Measurements from ENCODE around the gene KLC1.

Gene KLC1

DNA sequence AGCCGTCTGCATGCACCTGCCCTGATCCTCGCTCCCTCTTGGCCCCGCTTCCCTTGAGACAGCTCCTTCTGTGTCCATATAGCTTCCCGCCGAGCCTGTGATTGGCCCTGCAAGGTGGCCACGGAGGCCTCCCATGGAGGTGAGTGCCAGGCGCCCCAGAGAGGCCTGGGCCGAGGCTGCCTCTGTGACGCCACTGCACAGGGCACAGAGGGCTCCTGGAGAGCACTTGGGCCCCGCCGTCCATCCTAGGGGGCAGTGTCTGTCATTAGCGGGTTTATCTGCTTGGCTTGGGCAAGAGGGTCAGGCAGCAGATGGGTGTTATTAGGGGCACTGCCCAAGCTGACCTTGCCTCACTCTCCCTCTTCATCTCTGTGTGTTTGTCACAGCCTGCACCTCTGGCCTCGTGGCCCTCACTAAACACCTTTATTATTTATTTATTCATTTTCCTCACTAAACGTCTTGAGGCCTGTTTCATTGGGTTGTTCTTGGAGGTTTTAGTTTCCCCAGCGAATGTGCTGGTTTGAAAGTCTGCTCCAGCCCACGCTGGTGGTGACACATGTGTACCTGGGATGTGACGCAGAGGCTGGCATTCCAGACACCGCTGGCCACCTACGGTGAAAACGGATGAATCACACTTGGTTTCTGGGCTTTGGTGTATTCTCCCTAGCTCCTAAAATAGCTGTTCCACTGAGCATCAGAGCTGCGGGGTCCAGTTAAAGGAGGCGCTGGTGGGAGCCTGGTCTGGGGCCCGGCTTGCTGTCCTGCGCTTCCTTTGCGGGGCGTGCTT, 92.5 kb downstream of the KLC1 start:
- no peak for DNase-seq (ENCODE audit: low read depth)

DNA sequence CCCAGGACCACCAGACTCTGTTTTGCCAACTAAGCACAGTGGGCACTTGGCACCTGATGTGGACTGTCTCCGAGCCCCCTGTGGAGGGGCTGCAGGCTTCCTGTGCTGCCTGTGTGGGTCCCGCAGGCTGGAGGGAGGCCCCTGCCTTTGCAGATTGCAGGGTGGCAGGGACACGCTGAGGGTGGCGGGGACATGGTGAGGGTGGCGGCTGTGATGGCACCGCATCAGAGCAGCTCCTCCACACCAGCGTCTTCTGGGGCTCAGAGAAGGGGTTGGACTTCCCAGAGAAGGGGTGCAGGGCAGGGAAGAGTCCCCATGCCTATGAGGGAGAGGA, 94.7 kb downstream of the KLC1 start:
- no peak for DNase-seq (ENCODE audit: low read depth)

DNA sequence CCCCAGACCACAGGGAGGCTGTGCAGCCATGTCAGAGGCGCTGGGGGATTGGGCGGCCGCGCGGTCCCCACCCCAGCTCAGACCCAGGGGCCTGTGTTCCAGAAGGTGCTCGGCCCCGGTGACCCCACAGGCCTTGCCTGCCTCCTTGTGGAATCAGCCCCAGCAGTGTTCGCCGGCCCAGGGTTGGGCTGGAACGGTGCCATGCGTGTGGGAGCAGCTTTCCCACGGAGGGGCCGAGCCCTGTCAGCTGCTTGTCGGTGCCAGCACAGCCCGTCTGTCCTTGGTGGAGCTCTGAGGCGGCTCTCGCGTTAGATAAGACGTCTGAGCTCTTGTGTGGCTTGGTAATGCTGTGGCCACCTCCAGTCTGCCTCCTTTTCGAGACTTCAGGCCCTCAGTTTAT, 95.1 kb downstream of the KLC1 start:
- DNase-seq (ENCODE audit: low read depth) = no peak

DNA sequence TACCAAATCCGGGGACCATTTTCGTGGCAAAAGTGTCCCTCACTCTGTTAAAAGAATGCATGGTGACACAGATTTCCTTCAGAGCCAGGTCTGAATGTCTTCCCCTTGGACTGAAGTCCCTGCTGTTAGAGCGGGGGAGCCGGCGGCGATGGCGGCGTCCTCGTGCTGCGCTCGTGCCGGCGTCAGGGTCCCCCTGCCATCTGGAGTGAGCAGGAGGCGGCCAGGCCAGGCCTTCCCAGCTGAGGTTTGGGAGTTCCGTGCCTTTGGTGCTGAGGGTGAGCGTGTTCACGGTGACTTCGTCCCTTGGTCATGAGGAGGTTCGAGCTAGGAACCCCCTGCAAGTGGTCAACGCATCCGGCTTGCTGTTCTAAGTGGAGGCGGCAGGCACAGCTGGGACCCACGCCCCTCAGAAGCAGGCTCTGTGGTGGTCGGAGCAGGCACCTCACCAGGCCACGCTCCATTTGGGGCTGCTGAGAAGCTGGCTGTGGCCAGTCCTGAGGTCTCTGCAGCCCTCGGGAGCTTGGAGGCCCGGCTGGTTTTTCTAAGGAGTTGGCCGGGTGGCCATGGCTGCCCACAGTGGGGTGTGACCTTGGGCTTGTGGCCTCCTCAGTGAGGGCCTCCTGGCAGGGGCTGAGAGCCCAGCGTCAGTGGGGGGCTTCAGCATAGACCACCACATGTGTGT, 96.1 kb downstream of the KLC1 start:
- DNase-seq (ENCODE audit: low read depth) = no peak

DNA sequence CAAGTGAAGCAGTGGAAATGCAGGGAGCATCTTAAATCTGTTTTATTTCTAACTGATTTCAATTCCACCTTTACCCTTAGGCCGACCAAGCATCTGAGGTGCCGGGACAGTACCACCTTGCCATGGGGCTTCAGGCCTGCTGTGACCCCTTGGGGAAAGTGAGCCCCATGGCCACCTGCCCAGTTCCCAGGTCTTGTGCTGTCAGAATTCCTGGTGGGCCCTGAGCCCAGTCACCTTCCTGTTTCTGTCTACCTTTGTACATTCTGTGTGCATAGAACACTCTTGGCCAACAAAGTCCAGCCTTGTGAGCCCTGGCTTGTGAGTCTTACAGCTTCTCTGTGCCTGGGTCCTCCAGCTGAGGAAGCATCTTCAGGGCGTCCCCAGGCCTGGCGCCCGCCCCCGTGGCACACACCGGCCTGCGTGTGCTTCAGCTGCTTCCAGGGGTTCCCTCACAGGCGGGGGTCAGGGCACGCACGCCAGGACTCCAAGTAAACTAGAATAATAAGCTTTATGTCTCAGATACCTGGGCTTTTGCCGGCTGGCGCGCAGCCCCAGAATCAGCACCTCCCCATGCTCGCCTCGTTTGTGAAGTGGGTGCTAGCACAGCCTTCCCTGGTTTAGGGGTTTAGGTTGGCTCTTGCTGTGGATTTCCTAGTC, 96.9 kb downstream of the KLC1 start:
- DNase-seq (ENCODE audit: low read depth) = no peak

DNA sequence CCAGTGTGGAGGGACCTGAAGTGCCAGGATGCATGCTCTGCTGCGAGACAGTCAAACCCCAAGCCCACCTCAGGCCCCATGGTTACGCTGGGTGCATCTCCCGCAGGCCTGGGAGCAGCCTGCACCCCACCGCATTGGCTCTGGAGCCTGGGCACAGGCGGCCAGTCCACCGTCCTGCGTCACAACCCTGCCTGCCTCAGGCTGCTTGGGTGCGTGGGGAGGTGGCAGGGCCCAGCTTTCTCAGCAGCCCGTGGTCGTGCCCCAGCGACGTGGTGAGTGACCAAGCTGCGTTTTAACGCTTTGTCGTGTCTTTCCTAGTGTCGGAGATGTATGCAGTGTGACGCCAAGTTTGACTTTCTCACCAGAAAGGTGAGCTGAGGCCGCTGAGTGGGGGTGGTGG, 97.5 kb downstream of the KLC1 start:
- DNase-seq (ENCODE audit: low read depth) = no peak

- no peak for DNase-seq (ENCODE audit: low read depth)
Measured at GRCh38 chr14:103727313-103727980, 98.4 kb downstream of the KLC1 start.

DNA sequence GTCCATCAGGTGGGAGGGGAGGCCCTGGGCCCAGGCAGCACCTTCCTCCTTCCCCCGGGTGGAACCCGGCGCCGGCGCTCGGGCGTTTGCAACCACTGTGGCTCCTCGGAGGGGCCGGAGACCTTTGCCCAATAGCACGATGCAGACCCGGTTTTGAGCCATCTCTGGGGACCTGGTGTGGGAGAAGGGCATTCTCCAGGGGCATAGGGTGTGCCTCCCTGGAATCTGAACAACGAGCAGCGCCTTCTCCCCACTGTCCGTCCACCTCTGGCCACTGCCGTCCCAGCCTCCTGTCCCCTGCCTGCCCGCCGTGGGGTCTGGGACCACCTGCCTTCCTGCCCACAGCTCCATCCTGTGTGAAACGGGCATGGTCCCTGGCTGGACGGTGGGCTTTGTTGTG, 99.1 kb downstream of the KLC1 start:
- no peak for DNase-seq (ENCODE audit: low read depth)

DNA sequence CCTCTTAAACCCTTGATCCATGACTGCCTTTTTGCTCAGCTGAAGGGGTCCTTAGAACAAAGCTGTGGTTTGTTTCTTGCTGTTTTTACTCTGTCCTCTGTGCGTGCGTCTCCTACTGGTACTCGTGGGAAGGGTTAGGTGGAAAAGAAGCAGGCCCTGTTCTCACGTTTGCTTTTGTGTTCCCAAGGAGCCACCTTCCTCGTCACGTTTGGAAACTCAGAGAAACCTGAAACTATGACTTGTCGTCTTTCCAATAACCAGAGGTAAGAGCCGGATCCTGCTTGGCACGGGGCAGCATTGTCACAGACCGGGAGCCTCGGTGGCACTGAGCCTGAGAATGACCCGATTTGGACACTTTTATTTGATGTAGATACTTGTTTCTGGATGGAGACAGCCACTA, 99.7 kb downstream of the KLC1 start:
- DNase-seq (ENCODE audit: low read depth) = no peak

DNA sequence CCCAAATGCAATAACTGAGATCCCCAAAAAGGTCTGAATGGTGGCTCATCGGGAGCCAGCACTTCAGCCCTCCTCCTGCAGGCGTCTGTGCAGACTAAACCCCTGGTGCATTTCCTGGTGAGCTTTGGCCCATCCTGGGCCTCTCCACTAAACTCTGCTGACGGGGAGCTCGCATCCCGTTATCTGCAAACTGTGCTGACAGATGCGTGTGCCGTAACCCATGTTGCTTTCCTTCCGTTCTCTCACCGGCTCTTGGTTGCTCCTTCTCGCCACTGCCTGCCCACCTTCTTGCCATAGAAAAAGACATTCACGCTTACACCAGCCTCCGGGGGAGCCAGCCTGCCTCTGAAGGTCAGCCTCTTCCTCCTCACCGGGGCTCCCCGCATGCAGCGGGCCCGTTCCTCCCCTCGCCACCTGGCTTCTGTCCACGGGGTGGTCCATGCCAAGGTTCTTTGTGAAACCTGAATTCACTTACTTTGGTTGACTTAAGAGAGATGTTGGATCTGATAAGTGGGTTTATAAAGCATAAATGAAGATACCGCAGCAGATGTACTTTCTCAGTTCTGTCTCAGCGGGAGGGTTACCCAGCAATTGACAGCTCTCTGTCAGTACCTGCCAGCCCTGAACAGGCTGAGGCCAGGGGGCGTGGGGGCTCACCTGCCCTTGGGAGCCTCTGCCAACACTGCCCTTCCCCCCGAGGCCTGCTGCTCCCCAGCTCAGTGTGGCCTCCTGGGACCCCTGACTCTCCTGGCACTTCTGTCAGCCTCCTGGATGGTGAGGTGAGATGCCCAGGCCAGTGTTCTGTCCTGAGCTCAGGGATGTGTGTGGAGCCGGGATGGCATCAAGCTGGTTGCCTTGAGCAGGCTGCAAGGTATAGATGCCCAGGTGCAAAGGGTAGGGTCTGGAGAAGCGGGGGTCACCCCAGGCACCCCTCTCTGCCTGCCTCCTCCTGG, 100.8 kb downstream of the KLC1 start:
- no peak for DNase-seq (ENCODE audit: low read depth)

GRCh38 chr14:103730490-103731035, 101.6 kb downstream of the KLC1 start:
- no peak for DNase-seq (ENCODE audit: low read depth)

- no peak for DNase-seq (ENCODE audit: low read depth)
Measured at GRCh38 chr14:103731481-103731880, 102.5 kb downstream of the KLC1 start.

DNA sequence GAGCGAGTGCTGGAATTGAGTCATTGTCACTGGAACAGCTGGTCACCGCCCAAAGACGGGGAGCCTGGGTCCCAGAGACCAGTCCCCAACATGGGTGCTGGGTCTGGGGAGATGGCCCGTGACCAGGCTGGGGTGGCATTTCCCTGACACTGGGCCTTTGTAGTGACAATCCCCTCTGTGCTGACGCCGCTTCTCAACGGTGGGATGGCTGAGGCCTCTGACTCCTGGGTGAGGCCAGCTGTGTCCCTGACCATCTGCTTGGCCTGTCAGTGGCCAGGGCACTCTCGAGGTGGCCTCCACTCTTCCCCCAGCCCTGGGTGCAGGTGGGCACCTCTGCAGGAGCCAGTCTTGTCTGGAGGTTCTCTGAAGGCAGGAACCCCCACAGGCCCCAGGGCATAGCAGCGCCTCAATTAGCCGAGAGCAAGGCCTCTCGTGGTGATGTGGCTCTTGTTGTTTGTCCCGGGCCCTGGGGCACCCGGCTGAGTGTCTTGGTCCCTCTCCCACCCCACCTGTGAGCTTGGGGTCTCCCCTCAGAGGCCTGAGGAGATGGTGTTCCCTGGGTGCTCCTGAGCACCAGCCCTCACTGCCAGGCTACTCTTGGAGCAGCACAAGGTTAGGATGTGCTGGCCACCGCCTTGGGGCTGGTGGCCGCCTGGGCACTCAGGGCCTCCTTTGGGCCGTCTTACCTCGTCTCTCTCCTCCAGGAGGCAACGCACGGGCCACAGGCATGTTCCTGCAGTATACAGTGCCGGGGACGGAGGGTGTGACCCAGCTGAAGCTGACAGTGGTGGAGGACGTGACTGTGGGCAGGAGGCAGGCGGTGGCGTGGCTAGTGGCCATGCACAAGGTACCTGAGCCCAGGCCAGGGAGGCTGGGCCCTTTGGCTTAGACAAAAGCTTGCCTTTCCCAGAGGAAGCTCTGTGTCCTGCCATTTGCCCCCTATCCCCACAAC, 103.2 kb downstream of the KLC1 start:
- no peak for DNase-seq (ENCODE audit: low read depth)

- DNase-seq (ENCODE audit: low read depth) = no peak
Measured at GRCh38 chr14:103732868-103733620, 104.0 kb downstream of the KLC1 start.

- no peak for DNase-seq (ENCODE audit: low read depth)
Measured at GRCh38 chr14:103733651-103734050, 104.6 kb downstream of the KLC1 start.

DNA sequence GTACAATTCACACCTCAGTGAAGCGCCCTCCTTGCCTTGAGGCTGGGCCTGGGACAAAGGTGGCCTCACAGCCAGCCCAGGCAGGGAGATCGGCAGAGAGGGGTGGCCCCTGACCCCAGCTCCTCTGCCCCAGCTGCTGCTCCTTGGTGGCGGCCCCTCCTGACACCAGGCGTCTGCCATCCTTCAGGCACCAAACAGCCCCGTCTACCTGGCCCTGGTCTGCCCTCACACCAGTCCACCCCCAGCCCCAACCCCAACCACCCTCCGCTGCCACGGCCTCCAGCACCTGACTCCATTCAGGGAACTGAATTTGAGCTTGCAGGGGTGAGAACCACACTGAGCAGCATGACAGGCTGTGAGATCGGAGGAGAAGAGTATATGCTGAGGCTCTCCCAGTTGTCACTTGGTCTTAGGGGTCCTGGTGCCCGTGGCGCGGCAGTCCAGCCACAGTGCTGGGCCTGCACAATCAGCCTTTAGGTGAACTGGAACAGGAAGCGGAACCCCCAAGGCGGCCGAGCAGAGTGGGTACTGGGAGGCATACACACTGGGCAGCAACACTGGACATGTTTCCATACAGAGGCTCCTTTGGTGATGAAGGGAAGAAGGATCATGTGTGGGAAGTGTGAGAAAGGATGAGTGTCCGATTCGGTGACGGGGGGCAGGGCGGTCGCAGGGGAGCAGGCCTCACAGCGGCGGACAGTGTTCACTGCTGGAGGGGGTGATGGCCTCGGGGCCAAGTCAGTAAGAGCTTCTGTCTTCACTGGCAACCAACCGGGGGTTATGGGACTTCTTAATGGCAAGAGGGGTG, 105.3 kb downstream of the KLC1 start:
- DNase-seq (ENCODE audit: low read depth) = no peak

DNA sequence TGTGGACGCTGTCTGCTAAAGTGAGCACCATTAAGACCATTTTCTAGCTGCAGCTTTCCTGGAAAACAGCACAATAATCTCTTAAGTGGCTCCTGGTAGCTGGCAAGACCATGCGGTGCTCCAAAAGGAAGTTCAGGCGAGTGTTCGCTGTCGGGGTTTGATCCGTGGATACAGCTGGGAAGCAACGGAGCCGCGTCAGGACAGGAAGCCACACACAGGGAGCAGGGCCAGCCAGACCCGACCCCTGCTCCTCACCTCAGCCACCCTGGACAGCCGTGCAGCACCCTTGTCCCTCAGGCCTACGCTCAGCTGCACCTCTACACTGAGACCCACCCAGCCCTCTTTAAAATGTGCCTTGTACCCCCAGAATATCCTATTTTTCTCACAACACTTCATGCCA, 106.0 kb downstream of the KLC1 start:
- DNase-seq (ENCODE audit: low read depth) = no peak

DNA sequence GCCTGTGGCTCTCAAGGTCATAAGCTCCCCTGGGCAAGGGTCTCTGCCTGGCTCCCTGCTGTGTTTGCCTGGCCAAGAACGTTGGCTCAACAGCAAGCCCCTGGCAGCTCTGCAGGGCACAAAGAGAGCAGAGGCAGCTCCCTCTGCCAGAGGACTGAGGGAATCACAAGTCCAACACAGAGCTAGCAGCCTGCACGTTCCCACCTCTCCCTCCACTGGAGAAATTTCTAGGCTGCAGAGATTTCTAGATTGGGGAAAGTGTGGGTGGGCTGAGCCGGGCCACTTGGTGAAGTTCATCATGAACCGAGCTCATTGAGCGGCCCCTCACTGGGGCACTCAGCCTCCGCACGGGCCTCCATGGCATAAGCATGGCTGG, 106.4 kb downstream of the KLC1 start:
- no peak for DNase-seq (ENCODE audit: low read depth)

Data from stimulated activated CD8-positive, alpha-beta memory T cell treated with anti-CD3 and anti-CD28 coated beads, Interleukin-12 subunit alpha, Interleukin-12 subunit beta, amount 100 ng/mL, for 1 hour (primary cell).